Type B pancreatic cell (in vitro differentiated cells): ENCODE results near the gene SLC26A1. TPM values are rescaled to one million over a fixed set of nuclear protein-coding genes. Genes with fewer than 3 reads are reported as not detected.

Experiments
- DNase-seq: peaks from one replicate; pipeline ENCODE4 v3.0.0; 2021; ENCODE audit warnings: mixed read lengths; ENCODE audit not compliant: unreplicated experiment; ENCODE audit errors: extremely low spot score
- H3K27ac Mint-ChIP-seq: 2 replicates; pipeline ENCODE4 v1.8.0; 2021; ENCODE audit warnings: mild to moderate bottlenecking, mixed read lengths
- H3K27me3 Mint-ChIP-seq: 2 replicates; pipeline ENCODE4 v1.8.0; 2021; ENCODE audit warnings: mixed read lengths
- H3K36me3 Mint-ChIP-seq: 2 replicates; pipeline ENCODE4 v1.8.0; 2021; ENCODE audit warnings: mixed read lengths
- H3K4me1 Mint-ChIP-seq: one replicate; pipeline ENCODE4 v1.8.0; 2021; ENCODE audit warnings: mixed read lengths; ENCODE audit not compliant: unreplicated experiment
- H3K4me3 Mint-ChIP-seq: 2 replicates; pipeline ENCODE4 v1.8.0; 2021; ENCODE audit warnings: mild to moderate bottlenecking, mixed read lengths
- H3K9me3 Mint-ChIP-seq: 2 replicates; pipeline ENCODE4 v1.8.0; 2021; ENCODE audit warnings: mixed read lengths
- total RNA-seq: library from RNA; stranded (reverse); gene quantifications from 2 replicates; pipeline ENCODE4 v1.2.1, GENCODE V29; 2021; ENCODE audit warnings: low replicate concordance
- TF ChIP-seq, protein P1 (sequence below): fragments of 200-600 bp; sonication (generic); conservative IDR thresholded peaks from 2 replicates; pipeline ENCODE4 v1.5.0; 2021; ENCODE audit warnings: antibody characterized with exemption, mild to moderate bottlenecking

The SLC26A1 gene
- total RNA-seq, 1 donor from 2014 or later = 2.8 TPM

- no peak for DNase-seq
- TF ChIP-seq, protein P1, sequence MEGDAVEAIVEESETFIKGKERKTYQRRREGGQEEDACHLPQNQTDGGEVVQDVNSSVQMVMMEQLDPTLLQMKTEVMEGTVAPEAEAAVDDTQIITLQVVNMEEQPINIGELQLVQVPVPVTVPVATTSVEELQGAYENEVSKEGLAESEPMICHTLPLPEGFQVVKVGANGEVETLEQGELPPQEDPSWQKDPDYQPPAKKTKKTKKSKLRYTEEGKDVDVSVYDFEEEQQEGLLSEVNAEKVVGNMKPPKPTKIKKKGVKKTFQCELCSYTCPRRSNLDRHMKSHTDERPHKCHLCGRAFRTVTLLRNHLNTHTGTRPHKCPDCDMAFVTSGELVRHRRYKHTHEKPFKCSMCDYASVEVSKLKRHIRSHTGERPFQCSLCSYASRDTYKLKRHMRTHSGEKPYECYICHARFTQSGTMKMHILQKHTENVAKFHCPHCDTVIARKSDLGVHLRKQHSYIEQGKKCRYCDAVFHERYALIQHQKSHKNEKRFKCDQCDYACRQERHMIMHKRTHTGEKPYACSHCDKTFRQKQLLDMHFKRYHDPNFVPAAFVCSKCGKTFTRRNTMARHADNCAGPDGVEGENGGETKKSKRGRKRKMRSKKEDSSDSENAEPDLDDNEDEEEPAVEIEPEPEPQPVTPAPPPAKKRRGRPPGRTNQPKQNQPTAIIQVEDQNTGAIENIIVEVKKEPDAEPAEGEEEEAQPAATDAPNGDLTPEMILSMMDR = no peak
- no peaks in the 10 kb centered on the region for H3K27me3 Mint-ChIP-seq
- no peak overlapping the region for H3K4me3 Mint-ChIP-seq
- H3K27ac Mint-ChIP-seq = no peak overlapping the region
- no peaks in the 10 kb centered on the region for H3K36me3 Mint-ChIP-seq
- no peaks in the 10 kb centered on the region for H3K4me1 Mint-ChIP-seq
- no peaks in the 10 kb centered on the region for H3K9me3 Mint-ChIP-seq
Observed at GRCh38 chr4:968621-969394, 24.4 kb downstream of the SLC26A1 start.

GRCh38 chr4:968221-968620 lies 25.0 kb downstream of the SLC26A1 start:
- no peak overlapping the region for H3K4me3 Mint-ChIP-seq
- DNase-seq = no peak
- TF ChIP-seq, protein P1 = no peak
- H3K9me3 Mint-ChIP-seq = no peaks in the 10 kb centered on the region
- no peaks in the 10 kb centered on the region for H3K27me3 Mint-ChIP-seq
- H3K36me3 Mint-ChIP-seq = no peaks in the 10 kb centered on the region
- no peaks in the 10 kb centered on the region for H3K4me1 Mint-ChIP-seq
- H3K27ac Mint-ChIP-seq = no peak overlapping the region

- H3K9me3 Mint-ChIP-seq = no peaks in the 10 kb centered on the region
- no peaks in the 10 kb centered on the region for H3K36me3 Mint-ChIP-seq
- H3K27me3 Mint-ChIP-seq = no peaks in the 10 kb centered on the region
- TF ChIP-seq, protein P1 = no peak
- no peak for DNase-seq
- H3K4me1 Mint-ChIP-seq = no peaks in the 10 kb centered on the region
- H3K27ac Mint-ChIP-seq = no peak overlapping the region
- H3K4me3 Mint-ChIP-seq = no peak overlapping the region
Observed at GRCh38 chr4:967113-968104, 25.8 kb downstream of the SLC26A1 start.

- no peaks in the 10 kb centered on the region for H3K9me3 Mint-ChIP-seq
- no peaks in the 10 kb centered on the region for H3K36me3 Mint-ChIP-seq
- H3K27ac Mint-ChIP-seq = no peak overlapping the region
- no peaks in the 10 kb centered on the region for H3K27me3 Mint-ChIP-seq
- TF ChIP-seq, protein P1 = no peak
- no peak for DNase-seq
- H3K4me1 Mint-ChIP-seq = no peaks in the 10 kb centered on the region
- no peak overlapping the region for H3K4me3 Mint-ChIP-seq
Observed at GRCh38 chr4:966266-967112, 26.7 kb downstream of the SLC26A1 start.

DNA sequence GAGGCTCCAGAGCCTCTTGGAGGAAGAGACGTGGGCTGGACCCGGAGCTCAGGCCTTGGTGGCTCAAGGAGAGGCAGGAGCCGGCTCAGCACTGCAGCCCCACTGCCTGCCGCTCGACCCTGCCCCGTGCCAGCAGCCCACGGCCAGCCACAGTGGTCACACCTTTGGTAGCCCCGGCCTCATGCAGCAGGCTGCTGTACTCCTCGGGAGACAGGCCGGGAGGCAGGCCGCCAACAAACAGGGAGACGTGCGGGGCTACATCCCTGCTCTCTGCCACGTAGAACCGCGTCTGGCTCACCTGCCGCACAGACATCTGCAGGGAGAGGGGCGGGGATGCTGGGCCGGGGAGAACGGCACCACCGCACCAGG lies 27.5 kb downstream of the SLC26A1 start:
- Mint-ChIP-seq H3K4me3 (no peak overlapping the region), H3K36me3 (no peaks in the 10 kb centered on the region), H3K4me1 (no peaks in the 10 kb centered on the region), H3K27ac (no peak overlapping the region), H3K27me3 (no peaks in the 10 kb centered on the region), H3K9me3 (no peaks in the 10 kb centered on the region)
- TF ChIP-seq, protein P1 = no peak
- no peak for DNase-seq
